Caco-2 (cell line): ENCODE data around the gene OR10D3. TPM values are rescaled to one million over a fixed set of nuclear protein-coding genes. Genes with fewer than 3 reads are reported as not detected.
"Not testable (repeated sequence)": the region's sequence is repeated elsewhere in the genome, so short reads cannot be mapped to it uniquely, and the experiment has no call there.

Source experiments
- BruUV-seq: library from RNA; stranded (reverse); fragments of 400-500 nt; replicated peaks from 2 replicates; lab custom pipeline; 2021; lab: Mats Ljungman, UMichigan
- CTCF ChIA-PET: fragments of 300-600 bp; sonication (Branson Sonifier 250); formaldehyde crosslinking; loops from one replicate; lab custom pipeline; 2022; ENCODE audit warnings: antibody characterized with exemption; lab: Charles Lee
- POLR2A ChIA-PET: fragments of 300-600 bp; sonication (Branson Sonifier 250); formaldehyde crosslinking; loops from one replicate; lab custom pipeline; 2022; ENCODE audit warnings: antibody characterized with exemption; lab: Charles Lee
- DNase-seq, 2 experiments: peaks; one replicate each; pipeline versions ENCODE4 v3.0.0 to v3.0.0-alpha.2; 2020 to 2022
- H3K27me3 ChIP-seq: replicated peaks from 2 replicates; pipeline ENCODE4 v1.6.0; 2011; ENCODE audit warnings: low read length; ENCODE audit not compliant: control insufficient read depth, insufficient read depth
- H3K36me3 ChIP-seq: 2 replicates; pipeline ENCODE4 v1.5.1; 2011; ENCODE audit warnings: low read length; ENCODE audit not compliant: control insufficient read depth, insufficient read depth
- H3K4me1 ChIP-seq: fragments of 250-450 bp; sonication (Bioruptor Pico); 2 replicates; pipeline ENCODE4 v1.5.1; 2020; ENCODE audit warnings: mild to moderate bottlenecking
- H3K4me3 ChIP-seq: 2 replicates; pipeline ENCODE4 v1.5.1; 2011; ENCODE audit warnings: low read depth, mild to moderate bottlenecking, control low read depth, low read length
- H3K9me3 ChIP-seq: fragments of 250-450 bp; sonication (Bioruptor Pico); 2 replicates; pipeline ENCODE4 v1.5.1; 2020; ENCODE audit warnings: mild to moderate bottlenecking, moderate library complexity
- H3K27ac Mint-ChIP-seq: one replicate; pipeline ENCODE4 v1.8.0; 2022; ENCODE audit warnings: mixed read lengths; ENCODE audit not compliant: unreplicated experiment
- H3K27me3 Mint-ChIP-seq: one replicate; pipeline ENCODE4 v1.8.0; 2022; ENCODE audit warnings: mixed read lengths; ENCODE audit not compliant: insufficient read depth, unreplicated experiment
- H3K36me3 Mint-ChIP-seq: one replicate; pipeline ENCODE4 v1.8.0; 2022; ENCODE audit warnings: mild to moderate bottlenecking, mixed read lengths; ENCODE audit not compliant: insufficient read depth, unreplicated experiment
- H3K4me1 Mint-ChIP-seq: one replicate; pipeline ENCODE4 v1.8.0; 2022; ENCODE audit warnings: low read depth, mixed read lengths; ENCODE audit not compliant: unreplicated experiment
- H3K4me3 Mint-ChIP-seq: one replicate; pipeline ENCODE4 v1.8.0; 2022; ENCODE audit warnings: mild to moderate bottlenecking, moderate library complexity, mixed read lengths; ENCODE audit not compliant: unreplicated experiment
- H3K9me3 Mint-ChIP-seq: one replicate; pipeline ENCODE4 v1.8.0; 2022; ENCODE audit warnings: mixed read lengths; ENCODE audit not compliant: unreplicated experiment
- intact Hi-C: fragments of 100-400 bp; cut with micrococcal nuclease; formaldehyde crosslinking; loops from one replicate; pipeline ENCODE4 v1.10.0; 2022; ENCODE audit not compliant: unreplicated experiment
- total RNA-seq: library from RNA; stranded (reverse); gene quantifications from 2 replicates; pipeline ENCODE4 v1.2.3, GENCODE V29; 2022
- TF ChIP-seq, protein P1 (sequence below), 2 experiments: fragments of 200-600 bp in 1 of 2; IDR thresholded peaks; 1 replicate in 1 of 2; 2 replicates in 1 of 2; pipeline versions ENCODE4 v1.5.1 to v1.8.0; 2011 to 2022; ENCODE audit warnings: antibody characterized with exemption in 1 of 2, control low read depth in 1 of 2, inconsistent platforms in 1 of 2, low read depth in 1 of 2, low read length in 1 of 2, mild to moderate bottlenecking in 1 of 2, moderate library complexity in 1 of 2; ENCODE audit not compliant: insufficient read depth in 1 of 2, severe bottlenecking in 1 of 2, unreplicated experiment in 1 of 2

Gene OR10D3
- total RNA-seq, 1 experiment from 2014 or later = not detected

GRCh38 chr11:124168796-124169195 lies 14.3 kb upstream of the OR10D3 start:
- Histone ChIP-seq H3K27me3 (no peaks in the 10 kb centered on the region), H3K36me3 (no peaks in the 10 kb centered on the region), H3K4me1 (no peaks in the 10 kb centered on the region), H3K4me3 (no peak overlapping the region), H3K9me3 (no peaks in the 10 kb centered on the region)
- H3K4me3 Mint-ChIP-seq = no peak overlapping the region
- no peaks in the 10 kb centered on the region for H3K9me3 Mint-ChIP-seq
- intact Hi-C loops = no loop called here
- TF ChIP-seq, protein P1, sequence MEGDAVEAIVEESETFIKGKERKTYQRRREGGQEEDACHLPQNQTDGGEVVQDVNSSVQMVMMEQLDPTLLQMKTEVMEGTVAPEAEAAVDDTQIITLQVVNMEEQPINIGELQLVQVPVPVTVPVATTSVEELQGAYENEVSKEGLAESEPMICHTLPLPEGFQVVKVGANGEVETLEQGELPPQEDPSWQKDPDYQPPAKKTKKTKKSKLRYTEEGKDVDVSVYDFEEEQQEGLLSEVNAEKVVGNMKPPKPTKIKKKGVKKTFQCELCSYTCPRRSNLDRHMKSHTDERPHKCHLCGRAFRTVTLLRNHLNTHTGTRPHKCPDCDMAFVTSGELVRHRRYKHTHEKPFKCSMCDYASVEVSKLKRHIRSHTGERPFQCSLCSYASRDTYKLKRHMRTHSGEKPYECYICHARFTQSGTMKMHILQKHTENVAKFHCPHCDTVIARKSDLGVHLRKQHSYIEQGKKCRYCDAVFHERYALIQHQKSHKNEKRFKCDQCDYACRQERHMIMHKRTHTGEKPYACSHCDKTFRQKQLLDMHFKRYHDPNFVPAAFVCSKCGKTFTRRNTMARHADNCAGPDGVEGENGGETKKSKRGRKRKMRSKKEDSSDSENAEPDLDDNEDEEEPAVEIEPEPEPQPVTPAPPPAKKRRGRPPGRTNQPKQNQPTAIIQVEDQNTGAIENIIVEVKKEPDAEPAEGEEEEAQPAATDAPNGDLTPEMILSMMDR (IDR thresholded peaks at IDR 0.05; ENCODE audit: insufficient read depth in 1 of 2, low read depth in 1 of 2, low read length in 1 of 2, severe bottlenecking in 1 of 2, unreplicated experiment in 1 of 2) = no peak
- no peaks in the 10 kb centered on the region for H3K4me1 Mint-ChIP-seq
- CTCF ChIA-PET = no interaction called here
- POLR2A ChIA-PET = no interaction called here
- no peaks in the 10 kb centered on the region for H3K36me3 Mint-ChIP-seq
- BruUV-seq = no TSS peak
- DNase-seq = no peak
- H3K27me3 Mint-ChIP-seq = peaks cover 11% of the 10 kb centered on the region
- no peak overlapping the region for H3K27ac Mint-ChIP-seq

GRCh38 chr11:124170315-124170714 lies 12.8 kb upstream of the OR10D3 start:
- H3K36me3 Mint-ChIP-seq, H3K27me3 ChIP-seq, POLR2A ChIA-PET, H3K27me3 Mint-ChIP-seq, H3K4me1 ChIP-seq, H3K4me3 Mint-ChIP-seq, BruUV-seq, H3K27ac Mint-ChIP-seq, intact Hi-C loops, H3K4me1 Mint-ChIP-seq, H3K9me3 ChIP-seq, H3K9me3 Mint-ChIP-seq, DNase-seq, CTCF ChIA-PET, H3K4me3 ChIP-seq, H3K36me3 ChIP-seq: not testable (repeated sequence)

DNA sequence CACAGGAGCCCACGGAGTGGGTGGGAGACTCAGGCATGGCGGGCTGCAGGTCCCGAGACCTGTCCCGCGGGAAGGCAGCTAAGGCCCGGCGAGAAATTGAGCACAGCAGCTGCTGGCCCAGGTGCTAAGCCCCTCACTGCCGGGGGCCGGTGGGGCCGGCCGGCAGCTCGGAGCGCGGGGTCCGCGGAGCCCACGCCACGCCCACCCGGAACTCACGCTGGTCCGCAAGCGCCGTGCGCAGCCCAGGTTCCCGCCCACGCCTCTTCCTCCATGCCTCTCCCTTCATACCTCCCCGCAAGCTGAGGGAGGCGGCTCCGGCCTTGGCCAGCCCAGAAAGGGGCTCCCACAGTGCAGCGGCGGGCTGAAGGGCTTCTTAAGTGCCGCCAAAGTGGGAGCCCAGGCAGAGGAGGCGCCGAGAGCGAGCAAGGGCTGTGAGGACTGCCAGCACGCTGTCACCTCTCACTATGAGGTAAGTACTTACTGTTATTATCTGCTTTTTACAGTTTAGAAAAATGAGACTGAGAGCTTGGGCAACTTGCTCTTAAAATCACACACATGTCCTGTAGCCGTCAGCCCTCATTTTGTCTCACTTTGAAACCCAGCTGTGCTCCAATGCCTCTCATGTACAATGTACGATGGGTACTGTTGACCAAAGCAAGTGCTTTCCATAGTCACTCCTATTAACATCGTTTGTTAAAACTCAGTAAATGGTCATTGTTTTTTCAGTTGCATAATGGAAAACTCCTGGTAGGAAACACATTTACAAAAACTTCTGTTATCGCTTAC lies 12.2 kb upstream of the OR10D3 start:
- Mint-ChIP-seq H3K27me3 (peaks cover 10% of the 10 kb centered on the region), H3K27ac (no peak overlapping the region), H3K9me3 (no peaks in the 10 kb centered on the region), H3K4me3 (no peak overlapping the region), H3K4me1 (no peaks in the 10 kb centered on the region), H3K36me3 (no peaks in the 10 kb centered on the region)
- no peaks in the 10 kb centered on the region for H3K36me3 ChIP-seq
- no peaks in the 10 kb centered on the region for H3K9me3 ChIP-seq
- H3K4me1 ChIP-seq = no peaks in the 10 kb centered on the region
- TF ChIP-seq, protein P1 (IDR thresholded peaks at IDR 0.05; ENCODE audit: insufficient read depth in 1 of 2, low read depth in 1 of 2, low read length in 1 of 2, severe bottlenecking in 1 of 2, unreplicated experiment in 1 of 2) = no peak
- ChIA-PET CTCF (no interaction called here), POLR2A (no interaction called here)
- H3K27me3 ChIP-seq = no peaks in the 10 kb centered on the region
- intact Hi-C loops = no loop called here
- DNase-seq = no peak
- no TSS peak for BruUV-seq
- H3K4me3 ChIP-seq = no peak overlapping the region
